Endothelial cell of umbilical vein (primary cell): ENCODE data around the gene CYP3A4. TPM values are rescaled to one million over a fixed set of nuclear protein-coding genes. Genes with fewer than 3 reads are reported as not detected.

Experiments used
- BruUV-seq: library from RNA; stranded (reverse); fragments of 400-500 nt; replicated peaks from 2 replicates; lab custom pipeline; 2021; lab: Mats Ljungman, UMichigan
- CTCF ChIA-PET: fragments of 300-600, 350-600 bp; sonication (Branson Sonifier 250); formaldehyde crosslinking; loops from one replicate; lab custom pipeline; 2021; ENCODE audit warnings: antibody characterized with exemption, inconsistent platforms; lab: Charles Lee
- POLR2A ChIA-PET: fragments of 300-600, 350-600 bp; sonication (Branson Sonifier 250); formaldehyde crosslinking; loops from one replicate; lab custom pipeline; 2021; ENCODE audit warnings: antibody characterized with exemption, inconsistent platforms; lab: Charles Lee
- DNase-seq: peaks from one replicate; pipeline ENCODE4 v3.0.0-alpha.2; 2011; ENCODE audit warnings: low read depth, low spot score
- FAIRE-seq: peaks from 2 replicates; lab custom pipeline; 2011; peaks lifted over from hg19 to GRCh38; lab: Jason Lieb, UNC
- H2AFZ ChIP-seq: 2 replicates; pipeline ENCODE4 v1.6.0; 2012; ENCODE audit warnings: low read depth, low read length, control low read depth, inconsistent platforms
- H3K27ac ChIP-seq: 2 replicates; pipeline ENCODE4 v1.5.1; 2011; ENCODE audit warnings: low read depth, mild to moderate bottlenecking, control low read depth, low read length, moderate library complexity; ENCODE audit not compliant: insufficient read depth
- H3K27me3 ChIP-seq, 2 experiments: 2 replicates each; pipeline versions ENCODE4 v1.6.0 to v1.6.1; 2011; ENCODE audit warnings: low read length in 2 of 2, mixed read lengths in 1 of 2; ENCODE audit not compliant: control insufficient read depth in 2 of 2, insufficient read depth in 2 of 2
- H3K36me3 ChIP-seq, 2 experiments: 2 replicates in 1 of 2; 3 replicates in 1 of 2; pipeline ENCODE4 v1.5.1; 2011; ENCODE audit warnings: low read length in 2 of 2, mild to moderate bottlenecking in 1 of 2, moderate library complexity in 1 of 2; ENCODE audit not compliant: control insufficient read depth in 2 of 2, insufficient read depth in 2 of 2; ENCODE audit errors: extremely low read depth in 1 of 2
- H3K4me1 ChIP-seq: 3 replicates; pipeline ENCODE4 v1.5.1; 2011; ENCODE audit warnings: mild to moderate bottlenecking, low read length; ENCODE audit not compliant: control insufficient read depth, insufficient read depth; ENCODE audit errors: extremely low read depth
- H3K4me2 ChIP-seq: 2 replicates; pipeline ENCODE4 v1.6.1; 2011; ENCODE audit warnings: low read length, control low read depth, mixed read lengths; ENCODE audit not compliant: insufficient read depth
- H3K4me3 ChIP-seq, 3 experiments: fragments of 200-600 bp in 1 of 3; sonication (generic), shearing (Covaris generic) in 1 of 3; replicated peaks in 1 of 3; 2 replicates each; pipeline ENCODE4 v1.5.1; 2011 to 2016; ENCODE audit warnings: control low read depth in 3 of 3, low read length in 3 of 3, mild to moderate bottlenecking in 2 of 3, inconsistent platforms in 1 of 3, low read depth in 1 of 3, moderate library complexity in 1 of 3; ENCODE audit not compliant: insufficient read depth in 1 of 3
- H3K79me2 ChIP-seq: 2 replicates; pipeline ENCODE4 v1.6.0; 2012; ENCODE audit warnings: low read length, inconsistent platforms; ENCODE audit not compliant: control insufficient read depth, insufficient read depth
- H3K9ac ChIP-seq: replicated peaks from 2 replicates; pipeline ENCODE3; 2011; ENCODE audit warnings: low read length, control low read depth; ENCODE audit not compliant: insufficient read depth; ENCODE audit errors: extremely low read depth
- H3K9me1 ChIP-seq: replicated peaks from 3 replicates; pipeline ENCODE4 v1.6.0; 2011; ENCODE audit warnings: mild to moderate bottlenecking, low read length; ENCODE audit not compliant: control insufficient read depth, insufficient read depth; ENCODE audit errors: extremely low read depth
- H3K9me3 ChIP-seq: replicated peaks from 2 replicates; pipeline ENCODE4 v1.5.1; 2012; ENCODE audit warnings: low read length, inconsistent platforms; ENCODE audit not compliant: control insufficient read depth, insufficient read depth
- H4K20me1 ChIP-seq: replicated peaks from 2 replicates; pipeline ENCODE3; 2011; ENCODE audit warnings: mild to moderate bottlenecking, low read length; ENCODE audit not compliant: control insufficient read depth, insufficient read depth; ENCODE audit errors: extremely low read depth
- CTCF ChIP-seq, 2 donors: IDR thresholded peaks; 1 replicate in 1 of 2; 2 replicates in 1 of 2; pipeline ENCODE4 v1.5.1; 2011; ENCODE audit warnings: low read length in 2 of 2, mild to moderate bottlenecking in 2 of 2, moderate library complexity in 2 of 2, control low read depth in 1 of 2, inconsistent platforms in 1 of 2, low read depth in 1 of 2; ENCODE audit not compliant: insufficient read depth in 1 of 2; ENCODE audit errors: extremely low read depth in 1 of 2
- EZH2 ChIP-seq: IDR thresholded peaks from 2 replicates; pipeline ENCODE4 v1.6.1; 2012; ENCODE audit warnings: borderline replicate concordance, low read depth, mild to moderate bottlenecking, moderate library complexity, low read length, inconsistent platforms; ENCODE audit not compliant: severe bottlenecking
- FOS ChIP-seq: IDR thresholded peaks from 2 replicates; pipeline ENCODE4 v1.6.1; 2011; ENCODE audit warnings: mild to moderate bottlenecking, low read length, moderate library complexity, borderline replicate concordance; ENCODE audit not compliant: insufficient read depth
- GATA2 ChIP-seq: IDR thresholded peaks from 2 replicates; pipeline ENCODE4 v1.7.0; 2011; ENCODE audit warnings: low read depth, mild to moderate bottlenecking, moderate library complexity, mixed read lengths, low read length; ENCODE audit not compliant: insufficient read length, insufficient read depth
- JUN ChIP-seq: IDR thresholded peaks from 2 replicates; pipeline ENCODE4 v1.6.1; 2011; ENCODE audit warnings: borderline replicate concordance, low read depth; ENCODE audit not compliant: insufficient read length, insufficient read depth
- MAX ChIP-seq: IDR thresholded peaks from 2 replicates; pipeline ENCODE4 v1.6.1; 2011; ENCODE audit not compliant: insufficient read depth, insufficient read length
- MYC ChIP-seq: IDR thresholded peaks from one replicate; pipeline ENCODE4 v1.6.1; 2011; ENCODE audit warnings: mild to moderate bottlenecking, low read depth, low read length
- POLR2A ChIP-seq: IDR thresholded peaks from 2 replicates; pipeline ENCODE4 v1.6.1; 2012; ENCODE audit warnings: low read depth, mild to moderate bottlenecking, control low read depth, low read length
- POLR2AphosphoS5 ChIP-seq: IDR thresholded peaks from 2 replicates; pipeline ENCODE4 v1.6.1; 2012; ENCODE audit warnings: low read depth, mild to moderate bottlenecking, control low read depth, low read length, moderate library complexity; ENCODE audit not compliant: insufficient read depth
- dilution Hi-C: fragments of 300-500 bp; cut with MboI; formaldehyde crosslinking; loops from one replicate; pipeline ENCODE4 v1.15.0; 2019; ENCODE audit warnings: low sequenced_read_pairs; ENCODE audit not compliant: extremely low pct_ligation_motif_present
- intact Hi-C: fragments of 100-400 bp; cut with micrococcal nuclease; formaldehyde crosslinking; loops from one replicate; pipeline ENCODE4 v1.10.0; 2022
- polyA plus RNA-seq, 4 experiments: library from polyadenylated mRNA; depleted of rRNA in 3 of 4; stranded (reverse) in 3 of 4; unstranded in 1 of 4; fragments of >200 nt; gene quantifications; 2 replicates each; pipeline versions ENCODE4 v1.2.1 to v1.2.3, GENCODE V29; 2011 to 2012; ENCODE audit warnings: missing spikeins in 1 of 4
- total RNA-seq: library from RNA; stranded (reverse); gene quantifications from 2 replicates; pipeline ENCODE4 v1.2.3, GENCODE V29; 2021

The CYP3A4 gene
- total and polyA plus RNA-seq, 2 donors (not counting 3 experiments of a cell fraction or from before 2014, with no cell fraction given), result not detected

- no peak overlapping the region for H3K4me2 ChIP-seq
- no peak overlapping the region for H3K9ac ChIP-seq
- no peaks in the 10 kb centered on the region for H3K9me1 ChIP-seq
- peaks cover 8 to 11% of the 10 kb centered on the region in 2 experiments for H3K27me3 ChIP-seq
- no peak overlapping the region for H2AFZ ChIP-seq
- TF ChIP-seq MAX (no peak), GATA2 (no peak), JUN (no peak), CTCF (IDR thresholded peaks at IDR 0.05; ENCODE audit: extremely low read depth in 1 of 2, insufficient read depth in 1 of 2, low read depth in 1 of 2, low read length in 2 of 2) (no peak), MYC (no peak), FOS (no peak), EZH2 (no peak), POLR2AphosphoS5 (no peak), POLR2A (no peak)
- H4K20me1 ChIP-seq, result no peaks in the 10 kb centered on the region
- ChIA-PET CTCF (no interaction called here), POLR2A (no interaction called here)
- BruUV-seq, result no TSS peak
- DNase-seq (no peak), FAIRE-seq (no peak)
- dilution Hi-C loops, result no loop called here
- no peaks in the 10 kb centered on the region for H3K79me2 ChIP-seq
- H3K9me3 ChIP-seq, result no peaks in the 10 kb centered on the region
- intact Hi-C loops, result no loop called here
- H3K4me3 ChIP-seq, result no peak overlapping the region
- no peaks in the 10 kb centered on the region for H3K4me1 ChIP-seq
- H3K27ac ChIP-seq, result no peak overlapping the region
- no peaks in the 10 kb centered on the region for H3K36me3 ChIP-seq
Measured at GRCh38 chr7:99766484-99767099, 17.4 kb downstream of the CYP3A4 start.
